ENCODE measurements around the gene GRM3.

Gene GRM3

GRCh38 chr7:86908948-86909347 lies 265.2 kb downstream of the GRM3 start:
- no peak for DNase-seq

GRCh38 chr7:86911659-86912058 lies 267.9 kb downstream of the GRM3 start:
- DNase-seq = no peak

- DNase-seq = no peak
Observed at GRCh38 chr7:86913709-86914108, 270.0 kb downstream of the GRM3 start.

Measured in T-helper 1 cell (primary cell).